GM18511 (cell line): Measurements from ENCODE around the gene ISYNA1.

Source experiments
- ATAC-seq: cut with Tn5 transposase; IDR thresholded peaks from one replicate; pipeline ENCODE4 v1.9.1; 2021; ENCODE audit warnings: mild to moderate bottlenecking, moderate library complexity; ENCODE audit not compliant: unreplicated experiment

Gene ISYNA1

DNA sequence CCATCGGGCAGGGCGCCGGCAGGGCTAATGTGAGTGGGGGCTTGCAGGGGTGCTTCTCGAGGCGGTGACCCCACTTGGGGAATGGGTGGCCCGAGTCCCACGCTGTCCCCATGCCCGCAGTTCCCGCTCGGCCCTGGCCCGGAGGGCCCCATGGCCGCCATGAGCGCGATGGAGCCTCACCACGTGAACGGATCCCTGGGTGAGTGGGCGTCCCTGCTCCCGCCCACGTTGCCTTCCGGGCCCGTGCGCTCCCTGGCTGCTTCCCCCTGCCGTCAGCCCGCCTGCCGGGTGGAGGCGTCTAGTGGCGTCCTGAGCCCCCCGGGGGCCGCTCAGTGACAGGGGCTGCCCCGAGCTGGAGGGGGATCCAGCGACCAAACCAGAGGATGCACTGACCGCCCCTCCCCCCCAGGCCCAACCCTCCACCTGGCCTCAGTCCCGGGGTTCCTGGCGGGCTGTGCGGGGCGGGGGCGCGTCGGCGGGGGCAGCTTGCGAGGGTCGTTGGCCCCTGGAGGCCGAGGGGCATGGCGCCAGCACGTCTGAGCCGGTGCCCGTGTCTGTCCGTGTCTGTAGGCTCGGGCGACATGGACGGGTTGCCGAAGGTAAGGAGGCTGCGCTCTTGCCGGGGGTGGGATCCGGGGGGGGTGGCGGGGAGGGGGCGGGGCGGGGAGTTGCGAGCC is 4.8 kb downstream of the ISYNA1 start:
- no peak for ATAC-seq

DNA sequence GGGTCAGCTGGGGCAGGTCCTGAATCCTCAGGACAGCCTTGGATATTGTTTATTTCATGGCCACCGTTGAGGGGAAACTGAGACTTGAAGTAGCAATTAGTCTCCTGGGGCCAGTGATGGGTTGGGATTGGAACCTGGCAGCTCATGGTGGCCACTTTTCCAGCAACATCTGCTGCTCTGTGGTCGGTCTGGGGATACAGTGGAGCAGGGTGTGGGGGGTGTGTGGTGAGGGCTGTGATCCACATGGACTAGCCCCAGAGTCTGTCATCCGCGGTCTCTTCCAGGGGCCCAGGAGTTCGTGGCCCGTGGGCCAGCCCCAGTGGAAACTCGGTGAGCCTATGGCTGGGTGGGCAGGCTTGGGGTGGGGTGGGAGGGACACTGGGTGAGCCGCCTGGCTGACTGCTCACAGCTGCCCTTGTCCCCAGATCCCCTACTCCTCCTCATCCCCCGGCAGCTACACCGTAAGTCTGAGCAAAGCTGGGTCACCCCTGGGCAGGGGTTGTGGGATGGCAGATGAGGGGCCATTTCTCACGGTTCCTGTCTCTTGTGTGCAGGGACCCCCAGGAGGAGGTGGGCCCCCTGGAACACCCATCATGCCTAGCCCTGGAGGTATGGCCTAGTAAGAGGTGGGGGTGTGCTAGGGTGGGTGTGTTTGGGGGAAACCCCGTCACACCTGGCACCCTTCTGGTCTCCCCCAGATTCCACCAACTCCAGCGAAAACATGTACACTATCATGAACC is 5.5 kb downstream of the ISYNA1 start:
- no peak for ATAC-seq

- no peak for ATAC-seq
Measured at GRCh38 chr19:18431351-18432197, 6.4 kb downstream of the ISYNA1 start.

DNA sequence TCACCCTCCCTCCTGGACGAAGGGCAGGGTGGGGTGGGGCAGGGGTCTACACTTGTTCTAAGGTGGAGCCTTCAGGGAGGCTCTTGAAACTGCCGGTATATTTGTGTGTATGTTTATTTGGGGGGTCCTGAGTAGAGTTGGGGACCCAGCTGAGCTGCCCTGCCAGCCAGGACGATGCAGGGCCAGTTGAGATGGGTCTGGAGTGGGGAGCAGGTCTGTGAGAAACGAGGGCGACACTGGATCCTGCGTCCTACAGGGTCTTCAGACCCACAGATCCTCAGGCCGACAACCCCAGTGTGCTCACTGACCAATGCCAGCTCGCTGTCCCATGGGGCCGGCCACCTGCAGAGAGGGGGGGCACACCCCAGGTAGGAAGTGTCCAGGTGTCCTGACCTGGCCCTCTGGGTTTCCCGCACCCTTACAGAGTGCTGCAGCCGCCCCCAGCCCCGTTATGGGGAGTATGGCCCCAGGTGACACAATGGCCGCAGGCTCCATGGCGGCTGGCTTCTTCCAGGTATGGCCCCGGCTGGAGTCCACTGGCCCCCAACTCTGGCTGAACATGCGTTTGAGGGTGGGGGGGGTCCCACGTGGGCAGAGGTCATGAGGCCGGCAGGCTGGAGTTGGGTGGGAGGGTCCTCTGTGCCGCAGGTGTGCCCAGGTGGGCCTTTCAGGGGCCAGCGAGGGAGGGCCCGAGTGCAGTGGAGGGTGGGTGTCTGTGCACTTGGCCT is 7.4 kb downstream of the ISYNA1 start:
- ATAC-seq = no peak

DNA sequence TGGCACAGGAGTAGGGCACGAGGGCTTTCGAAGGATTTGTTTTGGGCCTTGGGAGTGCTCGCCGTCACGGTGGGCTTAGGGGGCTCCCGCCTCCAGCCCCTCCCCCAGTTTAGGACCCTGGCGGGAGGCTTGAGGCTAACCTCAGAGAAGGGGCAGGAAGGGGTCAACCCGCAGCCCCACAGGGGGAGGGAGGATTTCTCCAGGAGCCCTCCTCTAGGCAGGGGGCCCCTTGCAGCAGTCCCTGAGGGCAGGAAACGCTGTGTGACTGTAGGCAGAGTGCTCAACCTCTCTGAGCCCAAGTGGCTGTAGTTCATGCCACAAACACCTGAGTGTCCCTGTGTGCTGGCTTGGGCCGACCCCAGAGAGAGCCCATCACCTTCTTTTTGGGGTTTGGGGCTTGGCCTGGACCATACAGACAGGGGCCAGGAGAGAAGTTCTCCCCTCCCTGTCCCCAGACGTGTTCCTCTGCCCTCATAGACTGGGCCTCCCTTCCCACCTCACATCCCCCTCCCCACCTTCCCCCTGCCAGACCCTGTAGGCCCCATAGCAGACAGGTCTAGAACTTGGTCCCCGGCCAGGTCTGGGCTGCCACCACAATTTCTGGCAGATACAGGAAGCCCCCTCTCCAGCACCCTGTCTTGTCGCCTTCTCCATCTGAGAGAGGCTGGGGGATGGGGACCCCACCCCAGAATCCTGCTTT is 8.1 kb downstream of the ISYNA1 start:
- ATAC-seq = no peak

- peak; percentile 71 for ATAC-seq
Measured at GRCh38 chr19:18428787-18429674, 8.9 kb downstream of the ISYNA1 start.

- no peak for ATAC-seq
Measured at GRCh38 chr19:18428173-18428786, 9.7 kb downstream of the ISYNA1 start.

DNA sequence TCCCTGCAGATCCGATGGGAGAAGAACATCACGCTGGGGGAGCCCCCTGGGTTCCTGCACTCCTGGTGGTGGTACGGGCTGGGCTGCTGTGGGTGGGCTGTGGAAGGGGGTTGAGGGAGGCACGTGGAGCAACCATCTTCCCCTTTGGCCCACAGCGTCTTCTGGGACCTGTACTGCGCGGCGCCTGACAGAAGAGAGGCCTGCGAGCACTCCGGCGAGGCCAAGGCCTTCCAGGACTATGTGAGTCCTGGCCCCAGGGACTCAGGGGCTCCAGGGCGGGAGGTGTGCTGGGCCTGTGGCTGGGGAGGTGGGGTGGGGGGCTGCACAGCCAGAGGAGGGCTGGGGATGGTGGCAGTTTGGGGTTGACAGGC is 10.2 kb downstream of the ISYNA1 start:
- ATAC-seq = no peak

DNA sequence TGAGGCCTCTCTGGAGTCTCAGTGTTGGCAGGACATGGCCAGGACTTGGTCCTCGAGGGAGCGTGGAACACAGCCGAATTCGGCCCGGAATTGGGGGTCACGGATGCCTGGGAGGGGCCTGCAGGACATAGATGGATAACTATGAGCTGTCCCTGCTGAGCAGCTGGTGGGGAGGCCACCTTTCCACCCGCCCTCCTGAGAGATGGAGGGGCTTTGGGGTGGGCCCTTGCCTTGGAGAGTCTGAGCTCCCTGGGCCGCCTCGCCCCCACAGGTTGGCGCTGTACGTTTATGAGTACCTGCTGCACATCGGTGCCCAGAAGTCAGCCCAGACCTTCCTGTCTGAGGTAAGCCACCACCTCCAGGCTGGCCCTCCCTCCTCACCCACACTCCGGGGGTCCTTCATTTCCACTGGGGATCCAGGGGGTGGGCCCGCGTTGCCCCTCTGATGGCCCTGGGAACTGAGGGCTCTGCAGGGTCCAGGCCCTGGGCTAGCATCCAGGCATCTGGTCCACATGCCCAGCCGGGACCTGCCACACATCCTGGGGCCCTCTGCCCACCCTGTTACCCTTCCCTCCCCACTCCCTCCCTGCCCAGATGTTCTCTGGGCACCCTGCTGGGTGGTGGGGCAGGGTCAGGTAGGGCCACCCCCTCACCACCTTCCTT is 10.7 kb downstream of the ISYNA1 start:
- no peak for ATAC-seq

- no peak for ATAC-seq
Measured at GRCh38 chr19:18426416-18426767, 11.5 kb downstream of the ISYNA1 start.

DNA sequence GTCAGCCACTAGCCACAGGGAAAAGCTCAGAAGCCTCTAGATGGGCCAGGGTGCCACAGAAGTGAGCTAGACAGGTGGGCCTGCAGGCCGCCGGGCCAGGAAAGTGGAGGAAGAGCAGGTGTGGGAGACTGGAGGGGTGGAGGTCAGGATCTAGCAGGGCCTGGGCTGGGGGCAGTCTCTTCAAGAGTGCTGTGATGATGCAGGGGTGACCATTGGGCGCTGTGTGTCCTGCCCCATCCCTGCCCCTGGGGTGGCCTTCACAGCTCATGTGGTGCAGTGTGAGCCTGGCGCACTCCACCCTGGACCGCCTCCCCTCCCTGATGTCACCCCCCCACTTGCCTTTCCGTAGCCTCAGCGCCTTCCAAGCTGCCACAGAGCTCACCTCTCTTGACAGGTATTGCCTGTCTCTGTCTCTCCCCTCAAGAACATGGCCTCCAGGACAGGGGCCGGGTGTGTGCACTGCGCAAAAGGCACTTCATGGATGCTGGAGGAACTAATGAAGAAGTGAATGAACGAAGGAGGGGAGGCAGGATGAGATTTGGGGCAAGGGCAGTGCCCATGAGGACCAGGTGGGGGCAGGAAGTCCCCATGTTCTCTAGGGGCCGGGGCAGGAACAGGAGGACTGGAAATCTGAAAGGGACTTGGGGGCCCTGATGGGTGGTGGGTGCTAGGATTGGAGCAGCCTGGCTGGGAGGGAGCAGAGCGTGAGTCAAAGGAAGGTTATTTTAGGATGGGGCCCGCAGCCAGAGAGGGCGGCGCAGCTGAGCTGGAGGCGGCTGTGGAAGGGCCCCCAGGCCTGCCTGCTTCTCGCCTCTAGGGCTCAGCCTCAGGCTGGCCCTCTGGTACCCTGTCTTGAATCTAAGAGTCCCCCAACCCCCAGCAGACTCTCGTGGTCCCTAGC is 12.2 kb downstream of the ISYNA1 start:
- no peak for ATAC-seq

- ATAC-seq = no peak
Measured at GRCh38 chr19:18424890-18425514, 12.9 kb downstream of the ISYNA1 start.

DNA sequence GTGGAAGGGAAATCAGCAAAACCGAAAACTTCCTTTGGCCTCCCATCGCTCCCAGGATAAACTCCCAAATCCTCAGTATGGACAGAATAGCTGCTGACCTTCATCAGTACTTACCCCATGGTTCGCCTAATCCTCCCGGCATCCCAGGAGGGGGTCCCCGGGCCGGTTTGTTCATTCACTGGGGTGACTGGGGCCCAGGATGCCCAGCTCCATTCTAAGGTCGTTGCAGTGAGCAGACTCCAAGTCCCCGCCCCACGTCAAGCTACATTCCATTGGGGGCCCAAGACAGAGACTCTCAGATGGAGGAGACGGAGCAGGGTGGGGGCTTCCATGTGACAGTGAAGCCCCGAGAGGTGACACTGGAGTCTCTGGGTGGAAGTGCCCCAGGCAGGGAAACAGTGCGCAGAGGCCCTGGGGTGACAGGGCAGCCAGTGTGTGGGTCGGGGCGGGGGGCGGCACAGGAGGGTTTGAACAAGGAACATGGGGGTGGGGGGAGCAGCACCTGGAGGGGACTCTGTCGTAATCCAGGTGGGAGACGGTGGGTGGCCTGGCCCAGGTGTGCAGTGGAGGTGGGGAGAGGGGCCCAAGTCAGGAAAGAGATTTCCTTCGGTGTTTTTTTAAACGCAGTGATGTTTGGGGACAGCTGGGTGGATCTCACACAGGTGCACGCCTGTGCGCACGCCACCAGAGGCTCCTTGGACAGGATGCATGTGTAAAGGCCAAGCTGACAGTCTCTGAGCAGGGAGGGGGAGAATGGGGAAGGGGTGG is 13.6 kb downstream of the ISYNA1 start:
- no peak for ATAC-seq

DNA sequence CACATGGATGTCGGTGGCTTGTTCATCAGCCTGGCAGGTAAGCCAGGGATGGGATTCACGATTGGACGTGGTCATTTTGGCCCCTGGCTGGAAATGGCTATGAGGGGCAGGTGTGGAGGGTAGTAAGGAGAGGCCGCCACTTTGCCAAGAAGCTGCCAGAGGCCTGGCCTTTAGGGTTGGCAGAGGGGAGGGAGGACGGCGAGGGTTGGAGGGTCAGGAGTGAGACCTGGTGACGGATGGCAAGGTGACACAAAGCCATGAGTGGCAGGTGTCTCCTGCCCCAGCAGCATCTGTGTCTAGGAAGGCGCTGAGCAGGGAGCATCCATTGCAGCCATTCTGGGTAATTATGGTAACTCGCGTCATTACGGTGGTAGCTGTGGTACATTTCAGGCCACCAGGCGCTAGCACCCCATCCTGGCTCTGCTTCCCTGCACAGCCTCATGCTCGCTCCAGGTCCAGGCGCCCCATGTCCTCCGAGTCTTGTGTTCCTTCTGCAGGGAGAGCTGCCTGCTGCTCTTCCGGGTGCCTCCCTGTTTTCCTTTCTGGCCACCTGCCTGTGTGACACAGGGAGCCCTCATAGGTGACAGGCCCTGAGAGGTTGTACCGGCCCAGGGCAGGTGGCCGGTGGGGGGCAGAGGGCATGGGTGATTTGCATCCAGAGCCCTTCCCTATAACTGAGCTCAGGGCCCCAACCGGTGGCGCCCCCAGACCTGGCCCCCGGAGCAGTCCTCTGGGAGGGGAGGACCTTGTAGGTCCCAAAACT is 14.5 kb downstream of the ISYNA1 start:
- ATAC-seq = no peak

DNA sequence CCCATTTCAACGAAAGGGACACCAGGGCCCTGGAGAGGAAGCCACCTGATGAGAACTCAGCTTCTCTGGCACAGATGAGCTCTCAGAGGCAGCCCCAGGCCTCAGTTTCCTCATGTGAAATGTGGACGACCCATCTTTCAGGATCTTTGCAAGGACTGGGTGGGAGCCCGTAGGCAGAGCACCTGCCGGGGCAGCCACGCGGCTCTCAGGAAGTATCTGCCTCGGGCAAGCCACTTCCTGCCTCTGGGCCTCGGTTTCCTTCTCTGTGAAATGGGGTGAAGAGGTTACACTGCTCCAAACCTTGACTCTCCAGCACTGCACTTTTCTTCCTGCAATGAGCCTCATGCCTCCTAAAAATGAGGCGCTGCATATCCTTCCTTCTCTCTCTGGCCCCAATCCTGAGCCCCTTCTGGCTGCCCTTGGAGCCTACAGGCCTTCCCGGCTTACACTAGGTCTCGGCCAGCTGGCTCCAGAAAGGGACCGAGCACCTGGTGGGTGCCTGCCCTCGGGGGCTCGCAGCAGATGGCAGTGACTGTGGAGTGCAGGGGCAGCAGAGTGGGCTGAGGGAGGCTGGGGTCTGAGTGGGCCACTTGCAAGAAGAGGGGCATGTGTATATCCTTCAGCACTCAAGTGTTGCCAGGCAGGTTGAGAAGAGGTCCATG is 15.3 kb downstream of the ISYNA1 start:
- ATAC-seq = no peak
